ENCODE measurements around the gene SPATA3.

SPATA3 gene

GRCh38 chr2:231000211-231000904 lies 4.4 kb downstream of the SPATA3 start:
- H3K79me2 ChIP-seq (ENCODE audit: control insufficient read depth, low read length), result no peaks in the 10 kb centered on the region
- no peak overlapping the region for H3K27ac ChIP-seq (ENCODE audit: low read depth, low read length)
- peaks cover 16% of the 10 kb centered on the region; the same call in 1 of the 2 replicates for H3K27me3 ChIP-seq (ENCODE audit: control insufficient read depth, low read length)
- H3K36me3 ChIP-seq (ENCODE audit: control insufficient read depth, low read length), result no peaks in the 10 kb centered on the region
- TF ChIP-seq EZH2phosphoT487 (IDR thresholded peaks at IDR 0.05; ENCODE audit: borderline replicate concordance, low read length) (no peak), CTCF (IDR thresholded peaks at IDR 0.05; ENCODE audit: low read depth, low read length, poor library complexity, severe bottlenecking) (no peak)
- no peaks in the 10 kb centered on the region for H3F3A ChIP-seq (ENCODE audit: control insufficient read depth, insufficient read depth)
- no peaks in the 10 kb centered on the region for H3K4me1 ChIP-seq (ENCODE audit: control insufficient read depth, low read length)
- no peaks in the 10 kb centered on the region for H4K20me1 ChIP-seq (ENCODE audit: control insufficient read depth, insufficient read depth, low read depth, low read length)
- no peak overlapping the region for H3K4me3 ChIP-seq (ENCODE audit: low read length)
- no peak overlapping the region for H3K4me2 ChIP-seq (ENCODE audit: low read length)
- H3K9me2 ChIP-seq (replicated peaks; ENCODE audit: control insufficient read depth, low read length), result no peaks in the 10 kb centered on the region
- H3K9me3 ChIP-seq (ENCODE audit: control insufficient read depth, insufficient read depth, low read length), result peaks cover 8% of the 10 kb centered on the region

GRCh38 chr2:231001036-231001435 lies 5.1 kb downstream of the SPATA3 start:
- no peak overlapping the region for H3K27ac ChIP-seq (ENCODE audit: low read depth, low read length)
- H3F3A ChIP-seq (ENCODE audit: control insufficient read depth, insufficient read depth), result no peaks in the 10 kb centered on the region
- no peaks in the 10 kb centered on the region for H3K9me2 ChIP-seq (replicated peaks; ENCODE audit: control insufficient read depth, low read length)
- no peaks in the 10 kb centered on the region for H3K79me2 ChIP-seq (ENCODE audit: control insufficient read depth, low read length)
- TF ChIP-seq EZH2phosphoT487 (IDR thresholded peaks at IDR 0.05; ENCODE audit: borderline replicate concordance, low read length) (no peak), CTCF (IDR thresholded peaks at IDR 0.05; ENCODE audit: low read depth, low read length, poor library complexity, severe bottlenecking) (no peak)
- H4K20me1 ChIP-seq (ENCODE audit: control insufficient read depth, insufficient read depth, low read depth, low read length), result no peaks in the 10 kb centered on the region
- H3K4me3 ChIP-seq (ENCODE audit: low read length), result no peak overlapping the region
- no peaks in the 10 kb centered on the region for H3K4me1 ChIP-seq (ENCODE audit: control insufficient read depth, low read length)
- H3K4me2 ChIP-seq (ENCODE audit: low read length), result no peak overlapping the region
- peaks cover 9% of the 10 kb centered on the region for H3K9me3 ChIP-seq (ENCODE audit: control insufficient read depth, insufficient read depth, low read length)
- peaks cover 16% of the 10 kb centered on the region; the same call in 1 of the 2 replicates for H3K27me3 ChIP-seq (ENCODE audit: control insufficient read depth, low read length)
- H3K36me3 ChIP-seq (ENCODE audit: control insufficient read depth, low read length), result no peaks in the 10 kb centered on the region

- Histone ChIP-seq H4K20me1 (ENCODE audit: control insufficient read depth, insufficient read depth, low read depth, low read length) (no peaks in the 10 kb centered on the region), H3K4me3 (ENCODE audit: low read length) (no peak overlapping the region), H3K36me3 (ENCODE audit: control insufficient read depth, low read length) (no peaks in the 10 kb centered on the region), H3K9me2 (replicated peaks; ENCODE audit: control insufficient read depth, low read length) (no peaks in the 10 kb centered on the region), H3K27ac (ENCODE audit: low read depth, low read length) (no peak overlapping the region), H3F3A (ENCODE audit: control insufficient read depth, insufficient read depth) (no peaks in the 10 kb centered on the region), H3K27me3 (ENCODE audit: control insufficient read depth, low read length) (peaks cover 16% of the 10 kb centered on the region; the same call in 1 of the 2 replicates), H3K79me2 (ENCODE audit: control insufficient read depth, low read length) (no peaks in the 10 kb centered on the region), H3K4me2 (ENCODE audit: low read length) (no peak overlapping the region), H3K9me3 (ENCODE audit: control insufficient read depth, insufficient read depth, low read length) (peaks cover 9% of the 10 kb centered on the region), H3K4me1 (ENCODE audit: control insufficient read depth, low read length) (no peaks in the 10 kb centered on the region)
- TF ChIP-seq EZH2phosphoT487 (IDR thresholded peaks at IDR 0.05; ENCODE audit: borderline replicate concordance, low read length) (no peak), CTCF (IDR thresholded peaks at IDR 0.05; ENCODE audit: low read depth, low read length, poor library complexity, severe bottlenecking) (no peak)
These were observed 6.0 kb downstream of the SPATA3 start for GRCh38 chr2:231001921-231002320.

Measured in DOHH2 (cell line).